CD4-positive, alpha-beta T cell (primary cell): Measurements from ENCODE around the gene FSCB. TPM values are rescaled to one million over a fixed set of nuclear protein-coding genes. Genes with fewer than 3 reads are reported as not detected.

ENCODE experiments used
- ATAC-seq: fragments of 200-7000 bp; cut with Tn5 transposase; one replicate; pipeline ENCODE4 v1.10.0; 2022; ENCODE audit warnings: mild to moderate bottlenecking; ENCODE audit not compliant: poor library complexity
- CTCF ChIA-PET: fragments of 350-600 bp; sonication (Branson Sonifier 250); formaldehyde crosslinking; loops from one replicate; lab custom pipeline; 2021; ENCODE audit warnings: antibody characterized with exemption, inconsistent platforms; lab: Charles Lee
- POLR2A ChIA-PET: fragments of 350-600 bp; sonication (Branson Sonifier 250); formaldehyde crosslinking; loops from one replicate; lab custom pipeline; 2021; ENCODE audit warnings: antibody characterized with exemption, inconsistent platforms; lab: Charles Lee
- DNase-seq, 14 experiments: peaks; one replicate each; pipeline ENCODE4 v3.0.0-alpha.2; 2013 to 2020; ENCODE audit warnings: mixed read lengths in 2 of 14
- H3K27ac ChIP-seq, 2 donors: one replicate each; pipeline versions ENCODE4 v1.5.1 to v1.7.0; 2013; ENCODE audit warnings: low read length in 2 of 2, low read depth in 1 of 2, mild to moderate bottlenecking in 1 of 2
- H3K27me3 ChIP-seq, 2 experiments: 1 replicate in 1 of 2; 2 replicates in 1 of 2; pipeline versions ENCODE4 v1.6.1 to v1.7.0; 2013; ENCODE audit warnings: low read length in 2 of 2, control low read depth in 1 of 2, mild to moderate bottlenecking in 1 of 2, moderate library complexity in 1 of 2; ENCODE audit not compliant: insufficient read depth in 2 of 2, control insufficient read depth in 1 of 2
- H3K36me3 ChIP-seq: one replicate; pipeline ENCODE4 v1.6.1; 2013; ENCODE audit warnings: low read length, control low read depth; ENCODE audit not compliant: insufficient read depth
- H3K4me1 ChIP-seq: one replicate; pipeline ENCODE4 v1.6.1; 2013; ENCODE audit warnings: low read length, control low read depth; ENCODE audit not compliant: insufficient read depth
- H3K4me3 ChIP-seq: one replicate; pipeline ENCODE4 v1.5.1; 2013; ENCODE audit warnings: mild to moderate bottlenecking, low read length, moderate library complexity
- H3K9me3 ChIP-seq, 2 experiments: 1 replicate in 1 of 2; 2 replicates in 1 of 2; pipeline versions ENCODE4 v1.6.1 to v1.7.0; 2013; ENCODE audit warnings: low read length in 2 of 2, mild to moderate bottlenecking in 2 of 2, control low read depth in 1 of 2, moderate library complexity in 1 of 2; ENCODE audit not compliant: control insufficient read depth in 1 of 2, insufficient read depth in 1 of 2
- H3K27ac Mint-ChIP-seq: one replicate; pipeline ENCODE4 v1.8.0; 2020; ENCODE audit warnings: mixed read lengths
- H3K27me3 Mint-ChIP-seq: one replicate; pipeline ENCODE4 v1.8.0; 2021; ENCODE audit warnings: mixed read lengths
- H3K36me3 Mint-ChIP-seq: one replicate; pipeline ENCODE4 v1.8.0; 2021; ENCODE audit warnings: low read depth, mixed read lengths
- H3K4me1 Mint-ChIP-seq: one replicate; pipeline ENCODE4 v1.8.0; 2021; ENCODE audit warnings: low read depth, mixed read lengths
- H3K4me3 Mint-ChIP-seq: one replicate; pipeline ENCODE4 v1.8.0; 2020; ENCODE audit warnings: mild to moderate bottlenecking, mixed read lengths
- H3K9me3 Mint-ChIP-seq: one replicate; pipeline ENCODE4 v1.8.0; 2020; ENCODE audit warnings: mixed read lengths
- intact Hi-C, 2 experiments: fragments of 100-400 bp; cut with DNase I in 1 of 2; cut with micrococcal nuclease in 1 of 2; formaldehyde crosslinking; loops; one replicate each; pipeline versions ENCODE4 v1.15.1 to v1.9.0; 2023 to 2025; cut with DNase I, micrococcal nuclease
- total RNA-seq, 174 experiments: library from RNA in 2 of 174; stranded (reverse) in 2 of 174; gene quantifications; one replicate each; pipeline ENCODE4 v1.2.3 and lab custom pipeline; 2021 to 2026
- TF ChIP-seq, protein P1 (sequence below): fragments of 200-600 bp; IDR thresholded peaks from one replicate; pipeline ENCODE4 v1.8.0; 2022; ENCODE audit warnings: antibody characterized with exemption, mild to moderate bottlenecking

FSCB gene
- total RNA-seq, 2 experiments from 2014 or later = not detected

DNA sequence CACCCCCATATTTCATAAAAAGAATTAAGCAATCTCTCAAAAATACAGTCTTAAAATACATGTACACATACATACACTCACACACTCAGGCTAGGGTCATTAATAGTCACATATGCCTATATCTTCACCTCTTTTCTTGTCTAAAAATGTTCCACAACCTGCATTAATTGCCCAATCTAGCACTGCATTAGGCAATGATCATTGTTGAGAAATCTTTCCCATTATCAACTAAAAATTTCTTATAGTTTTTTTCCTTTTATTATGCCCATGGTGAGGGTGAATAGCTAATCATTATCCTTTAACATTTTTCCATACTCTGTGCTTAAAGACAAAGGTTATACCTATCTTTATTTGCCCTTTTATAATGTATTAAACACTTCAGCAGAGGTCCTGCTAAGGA lies 38.3 kb downstream of the FSCB start:
- no peaks in the 10 kb centered on the region for H3K4me1 Mint-ChIP-seq
- Histone ChIP-seq H3K4me3 (no peak overlapping the region), H3K27ac (no peak overlapping the region), H3K4me1 (no peaks in the 10 kb centered on the region), H3K9me3 (peaks cover 0 to 3% of the 10 kb centered on the region in 2 experiments), H3K36me3 (no peaks in the 10 kb centered on the region), H3K27me3 (no peaks in the 10 kb centered on the region)
- H3K9me3 Mint-ChIP-seq = peaks cover 2% of the 10 kb centered on the region
- ATAC-seq (no peak), DNase-seq (no peak)
- ChIA-PET POLR2A (no interaction called here), CTCF (no interaction called here)
- intact Hi-C loops = no loop called here
- no peaks in the 10 kb centered on the region for H3K27me3 Mint-ChIP-seq
- no peak overlapping the region for H3K4me3 Mint-ChIP-seq
- H3K36me3 Mint-ChIP-seq = no peaks in the 10 kb centered on the region
- TF ChIP-seq, protein P1, sequence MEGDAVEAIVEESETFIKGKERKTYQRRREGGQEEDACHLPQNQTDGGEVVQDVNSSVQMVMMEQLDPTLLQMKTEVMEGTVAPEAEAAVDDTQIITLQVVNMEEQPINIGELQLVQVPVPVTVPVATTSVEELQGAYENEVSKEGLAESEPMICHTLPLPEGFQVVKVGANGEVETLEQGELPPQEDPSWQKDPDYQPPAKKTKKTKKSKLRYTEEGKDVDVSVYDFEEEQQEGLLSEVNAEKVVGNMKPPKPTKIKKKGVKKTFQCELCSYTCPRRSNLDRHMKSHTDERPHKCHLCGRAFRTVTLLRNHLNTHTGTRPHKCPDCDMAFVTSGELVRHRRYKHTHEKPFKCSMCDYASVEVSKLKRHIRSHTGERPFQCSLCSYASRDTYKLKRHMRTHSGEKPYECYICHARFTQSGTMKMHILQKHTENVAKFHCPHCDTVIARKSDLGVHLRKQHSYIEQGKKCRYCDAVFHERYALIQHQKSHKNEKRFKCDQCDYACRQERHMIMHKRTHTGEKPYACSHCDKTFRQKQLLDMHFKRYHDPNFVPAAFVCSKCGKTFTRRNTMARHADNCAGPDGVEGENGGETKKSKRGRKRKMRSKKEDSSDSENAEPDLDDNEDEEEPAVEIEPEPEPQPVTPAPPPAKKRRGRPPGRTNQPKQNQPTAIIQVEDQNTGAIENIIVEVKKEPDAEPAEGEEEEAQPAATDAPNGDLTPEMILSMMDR = no peak
- no peak overlapping the region for H3K27ac Mint-ChIP-seq

DNA sequence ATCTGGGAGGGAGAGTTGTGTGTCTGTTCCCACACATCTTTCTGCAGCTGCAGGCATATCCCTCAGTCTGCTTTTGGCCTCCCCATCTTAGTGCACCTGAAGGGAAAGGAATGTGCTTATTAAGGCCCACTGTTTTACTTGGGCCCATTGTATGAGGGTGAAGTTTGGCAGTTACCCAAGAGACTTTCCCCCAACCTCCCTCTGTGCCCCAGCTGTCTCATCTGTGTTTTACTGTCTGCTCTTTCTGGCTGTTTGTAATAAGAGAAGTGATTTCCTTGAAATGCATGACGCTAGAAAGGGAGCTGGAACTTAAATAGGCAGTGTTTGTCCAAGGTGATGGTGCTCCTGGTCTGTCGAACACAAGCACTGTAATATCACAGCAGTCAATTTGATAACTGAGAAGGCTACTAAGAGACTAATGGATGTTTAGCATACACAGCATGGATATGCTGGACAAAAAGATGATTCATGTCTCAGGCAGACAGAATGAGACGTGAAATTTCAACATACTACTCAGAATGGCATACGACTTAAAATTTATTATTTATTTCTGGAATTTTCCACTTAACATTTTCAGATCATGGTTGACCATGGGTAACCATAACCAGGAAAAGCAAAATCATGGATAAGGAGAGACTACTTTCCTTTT lies 43.6 kb downstream of the FSCB start:
- H3K9me3 Mint-ChIP-seq = peaks cover 5% of the 10 kb centered on the region
- no peaks in the 10 kb centered on the region for H3K4me1 Mint-ChIP-seq
- intact Hi-C loops = no loop called here
- H3K9me3 ChIP-seq = peaks cover 0 to 3% of the 10 kb centered on the region in 2 experiments
- no peaks in the 10 kb centered on the region for H3K4me1 ChIP-seq
- H3K27me3 Mint-ChIP-seq = no peaks in the 10 kb centered on the region
- no peak overlapping the region for H3K4me3 ChIP-seq
- no peaks in the 10 kb centered on the region for H3K27me3 ChIP-seq
- ChIA-PET CTCF (no interaction called here), POLR2A (no interaction called here)
- TF ChIP-seq, protein P1 = no peak
- H3K27ac ChIP-seq = no peak overlapping the region
- no peak overlapping the region for H3K4me3 Mint-ChIP-seq
- no peaks in the 10 kb centered on the region for H3K36me3 Mint-ChIP-seq
- no peaks in the 10 kb centered on the region for H3K36me3 ChIP-seq
- no peak for DNase-seq
- no peak overlapping the region for H3K27ac Mint-ChIP-seq
- no peak for ATAC-seq

- DNase-seq = no peak
- Mint-ChIP-seq H3K36me3 (no peaks in the 10 kb centered on the region), H3K4me1 (no peaks in the 10 kb centered on the region), H3K4me3 (no peak overlapping the region), H3K27me3 (no peaks in the 10 kb centered on the region), H3K27ac (no peak overlapping the region), H3K9me3 (peaks cover 5% of the 10 kb centered on the region)
- POLR2A ChIA-PET = no interaction called here
- no peaks in the 10 kb centered on the region for H3K9me3 ChIP-seq
- H3K4me1 ChIP-seq = no peaks in the 10 kb centered on the region
- ATAC-seq = no peak
- no peaks in the 10 kb centered on the region for H3K36me3 ChIP-seq
- TF ChIP-seq, protein P1 = no peak
- H3K27me3 ChIP-seq = no peaks in the 10 kb centered on the region
- no peak overlapping the region for H3K27ac ChIP-seq
- H3K4me3 ChIP-seq = no peak overlapping the region
- CTCF ChIA-PET = no interaction called here
- intact Hi-C loops = no loop called here
These were observed 44.7 kb downstream of the FSCB start for GRCh38 chr14:44462381-44462780.
